HFF-Myc (cell line): ENCODE results near the gene KPNA1.

Experiments used
- DNase-seq: peaks from one replicate; pipeline ENCODE4 v3.0.0-alpha.2; 2011; ENCODE audit warnings: low read depth; ENCODE audit errors: extremely low read depth
- H3K4me3 ChIP-seq: replicated peaks from 2 replicates; pipeline ENCODE4 v1.5.1; 2011; ENCODE audit warnings: low read depth, mild to moderate bottlenecking, control low read depth, low read length
- CTCF ChIP-seq: IDR thresholded peaks from 2 replicates; pipeline ENCODE4 v1.5.1; 2012; ENCODE audit warnings: mild to moderate bottlenecking, low read depth, low read length, control low read depth; ENCODE audit errors: missing control alignments

Gene KPNA1

GRCh38 chr3:122514123-122515019, at the start of gene KPNA1:
TSS of gene KPNA1 (minus strand) at chr3:122514939. CDS start at chr3:122496565, 18,374 bp downstream.
- peak; percentile 44 for DNase-seq
- peak within 1 kb of the TSS; percentile 68 for H3K4me3 ChIP-seq
- TF ChIP-seq CTCF = no peak

GRCh38 chr3:122564155-122564912, 49.6 kb upstream of the KPNA1 start, which contains the start of the genes DTX3L and PARP9:
TSS of gene DTX3L (plus strand) at chr3:122564338. CDS start at chr3:122564427, 89 bp downstream.
TSS of gene PARP9 (minus strand) at chr3:122564300. CDS start at chr3:122559620, 4,680 bp downstream.
- no peak for TF ChIP-seq CTCF
- DNase-seq = peak; percentile 24
- peak within 1 kb of the TSS; percentile 57 for H3K4me3 ChIP-seq

- TF ChIP-seq CTCF = no peak
- no peak for DNase-seq
- H3K4me3 ChIP-seq = peak overlapping the region; percentile 57
These were observed 48.9 kb upstream of the KPNA1 start for GRCh38 chr3:122563717-122564025.

- peak overlapping the region; percentile 57 for H3K4me3 ChIP-seq
- no peak for TF ChIP-seq CTCF
- no peak for DNase-seq
These were observed 48.4 kb upstream of the KPNA1 start for GRCh38 chr3:122562923-122563716.

GRCh38 chr3:122560680-122561079, 45.9 kb upstream of the KPNA1 start:
- DNase-seq = peak; percentile 53
- no peak overlapping the region for H3K4me3 ChIP-seq
- TF ChIP-seq CTCF = peak; percentile 54

GRCh38 chr3:122559906-122560305, 45.2 kb upstream of the KPNA1 start:
- no peak overlapping the region for H3K4me3 ChIP-seq
- TF ChIP-seq CTCF = no peak
- DNase-seq = no peak
